Activated B cell treated with CpG ODN at 0.5 μM for 24 hours (primary cell): ENCODE measurements around the gene FOXO3. TPM values are rescaled to one million over a fixed set of nuclear protein-coding genes. Genes with fewer than 3 reads are reported as not detected.

Experiments
- ATAC-seq: fragments of 200-7000 bp; cut with Tn5 transposase; one replicate; pipeline ENCODE4 v1.10.0; 2021; ENCODE audit warnings: low read depth, mild to moderate bottlenecking, moderate library complexity
- CTCF ChIA-PET: fragments of 350-600 bp; sonication (Branson Sonifier 250); formaldehyde crosslinking; loops from one replicate; lab custom pipeline; 2021; ENCODE audit warnings: antibody characterized with exemption; lab: Charles Lee
- POLR2A ChIA-PET: fragments of 350-600 bp; sonication (Branson Sonifier 250); formaldehyde crosslinking; loops from one replicate; lab custom pipeline; 2021; ENCODE audit warnings: antibody characterized with exemption; lab: Charles Lee
- DNase-seq: peaks from one replicate; pipeline ENCODE4 v3.0.0; 2022
- H3K27ac Mint-ChIP-seq: one replicate; pipeline ENCODE4 v1.8.0; 2020; ENCODE audit warnings: mixed read lengths
- H3K27me3 Mint-ChIP-seq: one replicate; pipeline ENCODE4 v1.8.0; 2021; ENCODE audit warnings: mixed read lengths
- H3K36me3 Mint-ChIP-seq: one replicate; pipeline ENCODE4 v1.8.0; 2021; ENCODE audit warnings: low read depth, mixed read lengths
- H3K4me1 Mint-ChIP-seq: one replicate; pipeline ENCODE4 v1.8.0; 2021; ENCODE audit warnings: mixed read lengths
- H3K4me3 Mint-ChIP-seq: one replicate; pipeline ENCODE4 v1.8.0; 2020; ENCODE audit warnings: mild to moderate bottlenecking, mixed read lengths
- H3K9me3 Mint-ChIP-seq: one replicate; pipeline ENCODE4 v1.8.0; 2020; ENCODE audit warnings: mixed read lengths
- CTCF ChIP-seq: fragments of 200-600 bp; IDR thresholded peaks from one replicate; pipeline ENCODE4 v1.8.0; 2022; ENCODE audit warnings: antibody characterized with exemption, mild to moderate bottlenecking
- intact Hi-C: fragments of 100-400 bp; cut with micrococcal nuclease; formaldehyde crosslinking; loops from one replicate; pipeline ENCODE4 v1.15.1; 2024
- total RNA-seq: library from RNA; stranded (reverse); gene quantifications from 2 replicates; pipeline ENCODE4 v1.2.3, GENCODE V29; 2022

FOXO3 gene
- total RNA-seq, 1 donor from 2014 or later, result 9.4 TPM

GRCh38 chr6:108541843-108542759 lies 18.6 kb upstream of the FOXO3 start:
- TF ChIP-seq CTCF, result peak; percentile 39

GRCh38 chr6:108543175-108543940 lies 17.4 kb upstream of the FOXO3 start:
- Mint-ChIP-seq H3K9me3 (peaks cover 1% of the 10 kb centered on the region), H3K27me3 (peaks cover 7% of the 10 kb centered on the region), H3K4me1 (peaks cover 15% of the 10 kb centered on the region), H3K27ac (no peak overlapping the region), H3K4me3 (no peak overlapping the region), H3K36me3 (no peaks in the 10 kb centered on the region)
- CTCF ChIA-PET, result interaction anchor here (1.1 to 4.2 kb wide), 11 partner anchors 219 to 530 kb away, joined by 3 to 131 read pairs (median 9); no protein-coding TSS in a partner anchor
- DNase-seq (no peak), ATAC-seq (no peak)
- POLR2A ChIA-PET, result interaction anchor here (1.8 kb wide), 1 partner anchor 15 kb away, joined by 6 read pairs; no protein-coding TSS in a partner anchor
- no peak for TF ChIP-seq CTCF
- intact Hi-C loops, result no loop called here

More at GRCh38 chr6:108541843-108542759, 18.6 kb upstream of the FOXO3 start:
- ChIA-PET CTCF (interaction anchor here (0.7 to 4.2 kb wide), 37 partner anchors 9 to 841 kb away, joined by 3 to 131 read pairs (median 3); partner anchors contain the start of gene ARMC2), POLR2A (interaction anchor here (1.1 to 1.8 kb wide), 2 partner anchors 16 to 552 kb away, joined by 3 to 6 read pairs; no protein-coding TSS in a partner anchor)
- ATAC-seq, result peak; percentile 84
- Mint-ChIP-seq H3K9me3 (peaks cover 1% of the 10 kb centered on the region), H3K4me3 (peak overlapping the region; percentile 41), H3K27ac (no peak overlapping the region), H3K27me3 (peaks cover 7% of the 10 kb centered on the region), H3K36me3 (no peaks in the 10 kb centered on the region), H3K4me1 (peaks cover 15% of the 10 kb centered on the region)
- intact Hi-C loops, result loop anchor here (1.0 kb wide), 6 partner anchors 23 to 841 kb away; no protein-coding TSS in a partner anchor
- DNase-seq, result peak; percentile 34

GRCh38 chr6:108544606-108545005 lies 16.1 kb upstream of the FOXO3 start:
- Mint-ChIP-seq H3K4me1 (peaks cover 15% of the 10 kb centered on the region), H3K27ac (no peak overlapping the region), H3K9me3 (peaks cover under 1% of the 10 kb centered on the region), H3K27me3 (peaks cover 6% of the 10 kb centered on the region), H3K36me3 (no peaks in the 10 kb centered on the region), H3K4me3 (no peak overlapping the region)
- ChIA-PET CTCF (interaction anchor here (1.3 to 4.2 kb wide), 5 partner anchors 237 to 528 kb away, joined by 3 to 60 read pairs (median 4); no protein-coding TSS in a partner anchor), POLR2A (no interaction called here)
- DNase-seq (no peak), ATAC-seq (no peak)
- intact Hi-C loops, result no loop called here
- TF ChIP-seq CTCF, result no peak

- H3K9me3 Mint-ChIP-seq, result no peaks in the 10 kb centered on the region
- no peak for TF ChIP-seq CTCF
- intact Hi-C loops, result no loop called here
- CTCF ChIA-PET, result interaction anchor here (1.3 to 1.6 kb wide), 3 partner anchors 289 to 528 kb away, joined by 4 read pairs; no protein-coding TSS in a partner anchor
- DNase-seq (no peak), ATAC-seq (no peak)
- H3K4me1 Mint-ChIP-seq, result peaks cover 15% of the 10 kb centered on the region
- H3K36me3 Mint-ChIP-seq, result no peaks in the 10 kb centered on the region
- no peak overlapping the region for H3K27ac Mint-ChIP-seq
- POLR2A ChIA-PET, result interaction anchor here (1.2 kb wide), 1 partner anchor 12 kb away, joined by 5 read pairs; no protein-coding TSS in a partner anchor
- H3K27me3 Mint-ChIP-seq, result peaks cover 4% of the 10 kb centered on the region
- no peak overlapping the region for H3K4me3 Mint-ChIP-seq
These were observed 14.4 kb upstream of the FOXO3 start for GRCh38 chr6:108546079-108547049.
